ENCODE data around the gene CD63.
"Not testable (repeated sequence)": the region's sequence is repeated elsewhere in the genome, so short reads cannot be mapped to it uniquely, and the experiment has no call there.

The CD63 gene

DNA sequence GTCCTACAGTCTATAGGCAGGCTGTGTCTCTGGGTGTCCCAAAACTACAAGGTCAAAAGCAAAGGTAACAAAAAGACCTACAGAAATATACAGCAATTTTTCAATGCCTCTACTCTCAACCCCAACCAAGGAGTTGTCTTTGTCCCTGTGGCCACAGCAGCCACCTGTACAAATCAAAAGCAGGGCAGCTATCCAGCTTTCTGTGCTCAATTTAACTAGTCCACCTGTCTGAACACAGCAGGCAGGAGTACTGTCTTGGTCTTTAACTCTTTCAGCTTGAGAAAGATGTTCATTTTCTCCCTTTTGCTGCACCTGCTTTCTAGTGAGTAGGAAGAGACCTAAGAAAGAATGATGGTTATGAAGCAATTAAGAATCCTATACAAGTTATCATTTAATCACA is 33.8 kb upstream of the CD63 start:
- TF ChIP-seq POLR2A (IDR thresholded peaks at IDR 0.05; ENCODE audit: extremely low read depth, insufficient read length): no peak
- TF ChIP-seq, protein P1, sequence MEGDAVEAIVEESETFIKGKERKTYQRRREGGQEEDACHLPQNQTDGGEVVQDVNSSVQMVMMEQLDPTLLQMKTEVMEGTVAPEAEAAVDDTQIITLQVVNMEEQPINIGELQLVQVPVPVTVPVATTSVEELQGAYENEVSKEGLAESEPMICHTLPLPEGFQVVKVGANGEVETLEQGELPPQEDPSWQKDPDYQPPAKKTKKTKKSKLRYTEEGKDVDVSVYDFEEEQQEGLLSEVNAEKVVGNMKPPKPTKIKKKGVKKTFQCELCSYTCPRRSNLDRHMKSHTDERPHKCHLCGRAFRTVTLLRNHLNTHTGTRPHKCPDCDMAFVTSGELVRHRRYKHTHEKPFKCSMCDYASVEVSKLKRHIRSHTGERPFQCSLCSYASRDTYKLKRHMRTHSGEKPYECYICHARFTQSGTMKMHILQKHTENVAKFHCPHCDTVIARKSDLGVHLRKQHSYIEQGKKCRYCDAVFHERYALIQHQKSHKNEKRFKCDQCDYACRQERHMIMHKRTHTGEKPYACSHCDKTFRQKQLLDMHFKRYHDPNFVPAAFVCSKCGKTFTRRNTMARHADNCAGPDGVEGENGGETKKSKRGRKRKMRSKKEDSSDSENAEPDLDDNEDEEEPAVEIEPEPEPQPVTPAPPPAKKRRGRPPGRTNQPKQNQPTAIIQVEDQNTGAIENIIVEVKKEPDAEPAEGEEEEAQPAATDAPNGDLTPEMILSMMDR (IDR thresholded peaks at IDR 0.05; ENCODE audit: low read depth, low read length): no peak
- no peak for TF ChIP-seq MYC (IDR thresholded peaks at IDR 0.05; ENCODE audit: low read depth, low read length)
- TF ChIP-seq, protein P2, sequence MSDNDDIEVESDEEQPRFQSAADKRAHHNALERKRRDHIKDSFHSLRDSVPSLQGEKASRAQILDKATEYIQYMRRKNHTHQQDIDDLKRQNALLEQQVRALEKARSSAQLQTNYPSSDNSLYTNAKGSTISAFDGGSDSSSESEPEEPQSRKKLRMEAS (IDR thresholded peaks at IDR 0.05; ENCODE audit: low read depth, low read length): no peak

DNA sequence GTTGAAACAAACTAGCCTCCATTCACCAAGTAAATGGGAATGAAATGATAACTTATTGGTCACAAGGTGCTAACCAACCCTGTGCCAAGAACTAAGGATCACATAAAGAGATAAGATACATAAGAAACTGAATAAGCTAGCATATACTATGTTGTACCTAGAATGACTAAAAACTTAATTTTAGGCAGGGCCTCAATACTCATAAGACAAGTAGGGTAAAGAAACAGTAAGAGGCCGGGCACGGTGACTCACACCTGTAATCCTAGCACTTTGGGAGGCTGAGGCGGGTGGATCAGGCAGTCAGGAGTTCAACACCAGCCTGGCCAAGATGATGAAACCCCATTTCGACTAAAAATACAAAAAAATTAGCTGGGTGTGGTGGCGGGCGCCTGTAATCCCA is 31.9 kb upstream of the CD63 start:
- TF ChIP-seq MYC (IDR thresholded peaks at IDR 0.05; ENCODE audit: low read depth, low read length): no peak
- TF ChIP-seq, protein P1 (IDR thresholded peaks at IDR 0.05; ENCODE audit: low read depth, low read length): no peak
- TF ChIP-seq, protein P2 (IDR thresholded peaks at IDR 0.05; ENCODE audit: low read depth, low read length): no peak
- H3K4me3 ChIP-seq (ENCODE audit: low read depth, low read length): no peak overlapping the region
- no peak for DNase-seq (ENCODE audit: low read depth)

More for the DNA sequence above, 33.8 kb upstream of the CD63 start:
- H3K4me3 ChIP-seq (ENCODE audit: low read depth, low read length): no peak overlapping the region
- no peak for DNase-seq (ENCODE audit: low read depth)

DNA sequence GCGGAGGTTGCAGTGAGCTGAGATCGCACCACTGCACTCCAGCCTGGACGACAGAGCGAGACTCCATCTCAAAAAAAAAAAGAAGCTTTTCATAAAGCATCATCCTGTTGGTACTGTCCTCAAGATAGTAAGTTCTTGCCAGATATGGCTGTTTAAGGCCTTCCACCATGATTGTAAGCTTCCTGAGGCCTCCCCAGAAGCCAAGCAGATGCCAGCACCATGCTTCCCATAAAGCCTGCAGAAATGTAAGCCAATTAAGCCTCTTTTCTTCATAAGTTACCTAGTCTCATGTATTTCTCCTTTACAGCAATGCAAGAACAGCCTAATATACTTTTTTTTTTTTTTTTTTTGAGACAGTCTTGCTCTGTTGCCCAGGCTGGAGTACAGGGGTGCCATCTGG is 29.8 kb upstream of the CD63 start:
- not testable (repeated sequence) for DNase-seq (ENCODE audit: low read depth); H3K4me3 ChIP-seq (ENCODE audit: low read depth, low read length)

DNA sequence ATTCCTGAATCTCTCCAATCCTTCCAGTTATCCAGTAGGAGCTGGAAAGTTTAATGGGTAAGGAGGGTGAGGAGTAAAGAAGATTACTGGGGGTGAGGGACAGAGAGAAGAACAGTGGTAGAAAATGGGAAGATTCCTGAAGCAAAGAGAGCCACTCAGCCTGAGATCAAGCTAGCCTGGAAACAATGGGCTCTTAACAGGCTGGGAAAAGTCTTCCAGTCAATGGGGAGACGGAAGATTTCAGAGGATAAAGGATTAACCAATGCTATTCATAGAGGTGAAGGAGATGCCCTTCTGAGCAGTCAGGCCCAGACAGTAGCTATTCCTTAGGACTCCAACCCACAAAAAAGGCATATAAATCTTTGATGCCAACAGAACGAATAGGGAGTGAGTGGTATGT is 28.9 kb upstream of the CD63 start:
- no peak for DNase-seq (ENCODE audit: low read depth)
- no peak overlapping the region for H3K4me3 ChIP-seq (ENCODE audit: low read depth, low read length)
- TF ChIP-seq MYC (IDR thresholded peaks at IDR 0.05; ENCODE audit: low read depth, low read length) (no peak), POLR2A (IDR thresholded peaks at IDR 0.05; ENCODE audit: extremely low read depth, insufficient read length) (no peak)
- TF ChIP-seq, protein P1 (IDR thresholded peaks at IDR 0.05; ENCODE audit: low read depth, low read length): no peak
- TF ChIP-seq, protein P2 (IDR thresholded peaks at IDR 0.05; ENCODE audit: low read depth, low read length): no peak

DNA sequence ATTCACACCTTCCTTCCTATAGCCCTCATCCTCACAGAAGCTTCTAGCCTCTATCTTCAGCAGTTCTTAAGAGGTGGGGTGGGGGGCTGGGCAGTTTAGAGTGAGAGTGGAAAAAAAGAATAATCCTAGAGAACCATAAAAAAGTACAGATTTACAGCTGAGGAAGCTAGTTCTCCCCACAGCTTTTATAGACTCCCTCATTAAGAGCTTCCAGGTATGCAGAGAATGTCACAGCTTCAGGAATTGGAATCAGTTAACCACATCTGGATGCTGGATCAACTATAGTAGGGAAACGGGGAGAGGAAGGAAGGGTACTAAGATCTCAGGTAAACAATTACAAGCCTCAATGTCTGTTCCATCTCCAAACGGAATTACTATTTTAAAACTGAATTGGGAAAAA is 26.4 kb upstream of the CD63 start:
- DNase-seq (ENCODE audit: low read depth): no peak
- no peak for TF ChIP-seq POLR2A (IDR thresholded peaks at IDR 0.05; ENCODE audit: extremely low read depth, insufficient read length)
- TF ChIP-seq, protein P1 (IDR thresholded peaks at IDR 0.05; ENCODE audit: low read depth, low read length): no peak
- TF ChIP-seq MYC (IDR thresholded peaks at IDR 0.05; ENCODE audit: low read depth, low read length): no peak
- TF ChIP-seq, protein P2 (IDR thresholded peaks at IDR 0.05; ENCODE audit: low read depth, low read length): no peak
- no peak overlapping the region for H3K4me3 ChIP-seq (ENCODE audit: low read depth, low read length)

DNA sequence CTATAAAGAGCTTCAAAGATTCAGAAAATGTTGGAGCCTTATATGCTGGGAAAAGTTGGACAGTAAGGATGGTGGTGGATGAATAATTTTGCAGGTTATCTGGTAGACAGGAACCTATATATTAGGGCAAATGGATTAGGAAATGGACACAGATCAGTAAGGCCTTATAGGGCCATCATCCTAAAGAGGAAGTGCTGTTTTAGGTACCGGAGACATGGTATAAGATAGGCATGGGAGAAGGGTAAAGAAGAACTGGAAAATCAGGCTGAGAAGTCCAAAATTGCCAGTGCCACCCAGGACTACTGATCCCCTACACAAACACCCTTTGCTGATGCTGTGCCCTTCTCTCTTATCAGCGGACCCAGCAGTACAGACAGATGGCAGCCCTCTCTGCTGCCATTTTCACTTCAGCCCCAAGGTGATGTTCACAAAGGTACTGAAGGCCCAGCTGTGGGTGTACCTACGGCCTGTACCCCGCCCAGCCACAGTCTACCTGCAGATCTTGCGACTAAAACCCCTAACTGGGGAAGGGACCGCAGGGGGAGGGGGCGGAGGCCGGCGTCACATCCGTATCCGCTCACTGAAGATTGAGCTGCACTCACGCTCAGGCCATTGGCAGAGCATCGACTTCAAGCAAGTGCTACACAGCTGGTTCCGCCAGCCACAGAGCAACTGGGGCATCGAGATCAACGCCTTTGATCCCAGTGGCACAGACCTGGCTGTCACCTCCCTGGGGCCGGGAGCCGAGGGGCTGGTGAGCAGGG is 19.6 kb upstream of the CD63 start:
- no peak for DNase-seq (ENCODE audit: low read depth)
- H3K4me3 ChIP-seq (ENCODE audit: low read depth, low read length): no peak overlapping the region
- TF ChIP-seq, protein P2 (IDR thresholded peaks at IDR 0.05; ENCODE audit: low read depth, low read length): no peak
- TF ChIP-seq, protein P1 (IDR thresholded peaks at IDR 0.05; ENCODE audit: low read depth, low read length): no peak
- TF ChIP-seq POLR2A (IDR thresholded peaks at IDR 0.05; ENCODE audit: extremely low read depth, insufficient read length): no peak
- TF ChIP-seq MYC (IDR thresholded peaks at IDR 0.05; ENCODE audit: low read depth, low read length): no peak

Data from NB4 (cell line).